Measurements from ENCODE around the gene DLGAP3.

DLGAP3 gene

GRCh38 chr1:34901919-34902318 is 27.5 kb downstream of the DLGAP3 start:
- Histone ChIP-seq H3K79me2 (ENCODE audit: insufficient read depth, low read depth) (no peaks in the 10 kb centered on the region), H3K36me3 (ENCODE audit: insufficient read depth) (no peaks in the 10 kb centered on the region), H3K4me1 (ENCODE audit: low read depth, poor library complexity, severe bottlenecking) (no peaks in the 10 kb centered on the region), H3K27ac (no peak overlapping the region), H3K27me3 (ENCODE audit: insufficient read depth, low read depth) (peaks cover 41% of the 10 kb centered on the region), H3K9ac (no peak overlapping the region), H3K4me3 (IDR thresholded peaks at IDR 0.05; ENCODE audit: insufficient read depth, low read depth, low read length) (no peak overlapping the region), H3K4me2 (no peak overlapping the region), H4K20me1 (ENCODE audit: insufficient read depth) (no peaks in the 10 kb centered on the region), H2AFZ (ENCODE audit: low read depth) (no peak overlapping the region)
- no peak for TF ChIP-seq CTCF (conservative IDR thresholded peaks at IDR 0.05; ENCODE audit: low read depth, low read length)

DNA sequence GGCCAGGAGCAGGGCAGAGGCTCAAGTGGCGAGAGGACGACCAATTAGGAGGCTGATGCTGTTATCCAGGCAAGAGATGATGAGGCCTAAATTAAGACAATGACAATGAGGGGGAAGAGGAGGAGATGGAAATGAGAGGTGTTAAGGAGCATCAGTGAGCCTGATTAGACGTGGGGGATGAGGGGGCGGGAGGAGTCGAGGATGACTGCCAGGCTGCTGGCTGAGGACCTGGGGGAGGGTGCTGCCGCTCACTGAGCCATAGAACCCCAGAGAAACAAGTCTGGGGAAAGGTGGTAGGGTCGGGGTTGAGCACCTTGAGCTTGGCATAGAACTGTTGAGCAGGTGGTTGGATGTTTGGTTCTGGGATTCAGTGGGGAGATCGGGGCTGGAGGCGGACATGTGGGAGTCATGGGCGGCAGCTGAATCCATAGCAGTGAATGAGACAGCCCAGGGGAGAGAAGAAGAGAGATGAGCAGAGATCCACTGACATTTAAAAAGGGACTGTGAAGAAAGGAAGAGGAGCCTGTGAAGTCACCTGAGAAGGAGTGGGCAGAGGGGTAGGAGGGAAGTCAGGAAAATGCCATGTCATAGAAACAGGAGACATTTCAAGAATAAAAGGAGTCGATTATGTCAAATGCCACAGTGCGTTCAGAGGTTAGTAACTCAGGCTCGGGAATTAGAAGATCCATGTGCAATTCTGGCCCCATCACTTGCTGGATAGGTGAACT is 28.5 kb downstream of the DLGAP3 start:
- no peaks in the 10 kb centered on the region for H4K20me1 ChIP-seq (ENCODE audit: insufficient read depth)

DNA sequence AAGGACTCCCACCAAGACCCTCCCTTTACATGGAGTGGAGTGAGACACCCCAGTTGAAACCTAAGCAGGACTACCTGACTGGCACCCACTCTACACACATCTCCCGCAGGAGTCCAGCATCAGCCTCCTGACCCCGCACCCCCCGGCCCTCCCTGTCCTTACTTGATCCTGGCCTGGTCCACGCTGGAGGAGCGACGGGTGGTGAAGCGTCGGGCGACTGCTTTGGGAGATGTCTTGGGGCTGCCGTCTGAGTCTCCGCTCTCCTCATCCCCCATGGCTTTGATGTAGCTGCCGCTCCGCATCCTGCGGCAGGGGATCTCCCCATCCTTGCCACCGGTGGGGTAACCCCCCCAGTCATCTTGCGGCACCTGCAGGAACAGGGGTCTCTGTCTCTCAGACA is 29.5 kb downstream of the DLGAP3 start:
- H3K36me3 ChIP-seq (ENCODE audit: insufficient read depth): no peaks in the 10 kb centered on the region
- no peak overlapping the region for H3K27ac ChIP-seq
- H3K4me2 ChIP-seq: no peak overlapping the region
- no peak overlapping the region for H3K9ac ChIP-seq
- H2AFZ ChIP-seq (ENCODE audit: low read depth): no peak overlapping the region
- no peaks in the 10 kb centered on the region for H3K4me1 ChIP-seq (ENCODE audit: low read depth, poor library complexity, severe bottlenecking)
- no peaks in the 10 kb centered on the region for H4K20me1 ChIP-seq (ENCODE audit: insufficient read depth)
- no peaks in the 10 kb centered on the region for H3K79me2 ChIP-seq (ENCODE audit: insufficient read depth, low read depth)
- peaks cover 34% of the 10 kb centered on the region for H3K27me3 ChIP-seq (ENCODE audit: insufficient read depth, low read depth)
- H3K4me3 ChIP-seq (IDR thresholded peaks at IDR 0.05; ENCODE audit: insufficient read depth, low read depth, low read length): no peak overlapping the region
- TF ChIP-seq CTCF (conservative IDR thresholded peaks at IDR 0.05; ENCODE audit: low read depth, low read length): no peak

More for the DNA sequence above, 28.5 kb downstream of the DLGAP3 start:
- H3K27ac ChIP-seq: no peak overlapping the region
- H3K4me2 ChIP-seq: no peak overlapping the region
- H3K79me2 ChIP-seq (ENCODE audit: insufficient read depth, low read depth): no peaks in the 10 kb centered on the region
- H3K4me3 ChIP-seq (IDR thresholded peaks at IDR 0.05; ENCODE audit: insufficient read depth, low read depth, low read length): no peak overlapping the region
- no peak overlapping the region for H2AFZ ChIP-seq (ENCODE audit: low read depth)
- no peak for TF ChIP-seq CTCF (conservative IDR thresholded peaks at IDR 0.05; ENCODE audit: low read depth, low read length)
- no peaks in the 10 kb centered on the region for H3K4me1 ChIP-seq (ENCODE audit: low read depth, poor library complexity, severe bottlenecking)
- no peaks in the 10 kb centered on the region for H3K36me3 ChIP-seq (ENCODE audit: insufficient read depth)
- no peak overlapping the region for H3K9ac ChIP-seq
- H3K27me3 ChIP-seq (ENCODE audit: insufficient read depth, low read depth): peaks cover 37% of the 10 kb centered on the region

GRCh38 chr1:34899471-34899870 is 30.0 kb downstream of the DLGAP3 start:
- H3K36me3 ChIP-seq (ENCODE audit: insufficient read depth): no peaks in the 10 kb centered on the region
- H3K4me1 ChIP-seq (ENCODE audit: low read depth, poor library complexity, severe bottlenecking): no peaks in the 10 kb centered on the region
- no peak overlapping the region for H3K27ac ChIP-seq
- no peak overlapping the region for H3K4me2 ChIP-seq
- H3K27me3 ChIP-seq (ENCODE audit: insufficient read depth, low read depth): peaks cover 34% of the 10 kb centered on the region
- no peaks in the 10 kb centered on the region for H3K79me2 ChIP-seq (ENCODE audit: insufficient read depth, low read depth)
- no peaks in the 10 kb centered on the region for H4K20me1 ChIP-seq (ENCODE audit: insufficient read depth)
- no peak for TF ChIP-seq CTCF (conservative IDR thresholded peaks at IDR 0.05; ENCODE audit: low read depth, low read length)
- H3K9ac ChIP-seq: no peak overlapping the region
- no peak overlapping the region for H2AFZ ChIP-seq (ENCODE audit: low read depth)
- no peak overlapping the region for H3K4me3 ChIP-seq (IDR thresholded peaks at IDR 0.05; ENCODE audit: insufficient read depth, low read depth, low read length)
